Nephron (organoid): ENCODE measurements around the gene EFNB1.

Source experiments
- H3K27ac Mint-ChIP-seq, 3 experiments: 2 replicates each; pipeline ENCODE4 v1.8.0; 2020; ENCODE audit warnings: mixed read lengths in 3 of 3, mild to moderate bottlenecking in 2 of 3, moderate library complexity in 1 of 3
- H3K27me3 Mint-ChIP-seq: 2 replicates; pipeline ENCODE4 v1.8.0; 2021; ENCODE audit warnings: low read depth, mild to moderate bottlenecking, moderate library complexity, mixed read lengths
- H3K36me3 Mint-ChIP-seq: 2 replicates; pipeline ENCODE4 v1.8.0; 2020; ENCODE audit warnings: low read depth, mixed read lengths
- H3K4me1 Mint-ChIP-seq: 2 replicates; pipeline ENCODE4 v1.8.0; 2020; ENCODE audit warnings: mixed read lengths
- H3K4me3 Mint-ChIP-seq, 3 experiments: 2 replicates each; pipeline ENCODE4 v1.8.0; 2020; ENCODE audit warnings: mild to moderate bottlenecking in 3 of 3, mixed read lengths in 3 of 3, moderate library complexity in 2 of 3
- H3K9me3 Mint-ChIP-seq: 2 replicates; pipeline ENCODE4 v1.8.0; 2020; ENCODE audit warnings: mixed read lengths
- TF ChIP-seq, protein P1 (sequence below), 3 experiments: fragments of 200-600 bp; sonication (generic); IDR thresholded peaks; one replicate each; pipeline ENCODE4 v1.5.0; 2021; ENCODE audit warnings: antibody characterized with exemption in 3 of 3; ENCODE audit not compliant: unreplicated experiment in 3 of 3

Gene EFNB1

DNA sequence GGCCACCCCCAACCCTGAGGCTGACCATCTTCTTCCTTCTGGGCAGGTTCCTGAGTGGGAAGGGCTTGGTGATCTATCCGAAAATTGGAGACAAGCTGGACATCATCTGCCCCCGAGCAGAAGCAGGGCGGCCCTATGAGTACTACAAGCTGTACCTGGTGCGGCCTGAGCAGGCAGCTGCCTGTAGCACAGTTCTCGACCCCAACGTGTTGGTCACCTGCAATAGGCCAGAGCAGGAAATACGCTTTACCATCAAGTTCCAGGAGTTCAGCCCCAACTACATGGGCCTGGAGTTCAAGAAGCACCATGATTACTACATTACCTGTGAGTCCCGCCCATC, 9.7 kb downstream of the EFNB1 start:
- Mint-ChIP-seq H3K9me3 (no peaks in the 10 kb centered on the region), H3K27ac (peak overlapping the region in 1 of 3 experiments; percentile 49), H3K4me3 (peak overlapping the region; percentile 37 to 52 (median 50)), H3K27me3 (no peaks in the 10 kb centered on the region), H3K36me3 (peaks cover 43% of the 10 kb centered on the region), H3K4me1 (peaks cover 27% of the 10 kb centered on the region)
- TF ChIP-seq, protein P1, sequence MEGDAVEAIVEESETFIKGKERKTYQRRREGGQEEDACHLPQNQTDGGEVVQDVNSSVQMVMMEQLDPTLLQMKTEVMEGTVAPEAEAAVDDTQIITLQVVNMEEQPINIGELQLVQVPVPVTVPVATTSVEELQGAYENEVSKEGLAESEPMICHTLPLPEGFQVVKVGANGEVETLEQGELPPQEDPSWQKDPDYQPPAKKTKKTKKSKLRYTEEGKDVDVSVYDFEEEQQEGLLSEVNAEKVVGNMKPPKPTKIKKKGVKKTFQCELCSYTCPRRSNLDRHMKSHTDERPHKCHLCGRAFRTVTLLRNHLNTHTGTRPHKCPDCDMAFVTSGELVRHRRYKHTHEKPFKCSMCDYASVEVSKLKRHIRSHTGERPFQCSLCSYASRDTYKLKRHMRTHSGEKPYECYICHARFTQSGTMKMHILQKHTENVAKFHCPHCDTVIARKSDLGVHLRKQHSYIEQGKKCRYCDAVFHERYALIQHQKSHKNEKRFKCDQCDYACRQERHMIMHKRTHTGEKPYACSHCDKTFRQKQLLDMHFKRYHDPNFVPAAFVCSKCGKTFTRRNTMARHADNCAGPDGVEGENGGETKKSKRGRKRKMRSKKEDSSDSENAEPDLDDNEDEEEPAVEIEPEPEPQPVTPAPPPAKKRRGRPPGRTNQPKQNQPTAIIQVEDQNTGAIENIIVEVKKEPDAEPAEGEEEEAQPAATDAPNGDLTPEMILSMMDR (IDR thresholded peaks at IDR 0.05; ENCODE audit: unreplicated experiment in 3 of 3), result no peak

DNA sequence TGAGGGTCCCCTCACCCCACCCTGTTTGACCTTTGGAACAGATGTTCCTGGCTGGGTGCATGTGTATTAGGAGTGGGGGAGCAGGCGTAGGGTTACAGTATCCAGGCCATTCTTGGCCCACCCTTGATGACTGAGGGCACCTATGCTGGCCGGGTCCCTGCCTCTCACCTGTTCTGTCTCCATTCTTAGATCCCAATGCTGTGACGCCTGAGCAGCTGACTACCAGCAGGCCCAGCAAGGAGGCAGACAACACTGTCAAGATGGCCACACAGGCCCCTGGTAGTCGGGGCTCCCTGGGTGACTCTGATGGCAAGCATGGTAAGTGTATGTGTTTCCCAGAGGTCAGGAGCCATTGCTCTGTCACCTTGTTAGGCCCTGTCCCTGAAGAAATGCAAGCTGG, 10.9 kb downstream of the EFNB1 start:
- Mint-ChIP-seq H3K9me3 (no peaks in the 10 kb centered on the region), H3K36me3 (peaks cover 46% of the 10 kb centered on the region), H3K27ac (no peak overlapping the region), H3K4me3 (no peak overlapping the region), H3K27me3 (no peaks in the 10 kb centered on the region), H3K4me1 (peaks cover 27% of the 10 kb centered on the region)
- TF ChIP-seq, protein P1 (IDR thresholded peaks at IDR 0.05; ENCODE audit: unreplicated experiment in 3 of 3), result no peak

DNA sequence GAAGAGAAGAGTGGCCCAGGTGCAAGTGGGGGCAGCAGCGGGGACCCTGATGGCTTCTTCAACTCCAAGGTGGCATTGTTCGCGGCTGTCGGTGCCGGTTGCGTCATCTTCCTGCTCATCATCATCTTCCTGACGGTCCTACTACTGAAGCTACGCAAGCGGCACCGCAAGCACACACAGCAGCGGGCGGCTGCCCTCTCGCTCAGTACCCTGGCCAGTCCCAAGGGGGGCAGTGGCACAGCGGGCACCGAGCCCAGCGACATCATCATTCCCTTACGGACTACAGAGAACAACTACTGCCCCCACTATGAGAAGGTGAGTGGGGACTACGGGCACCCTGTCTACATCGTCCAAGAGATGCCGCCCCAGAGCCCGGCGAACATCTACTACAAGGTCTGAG, 11.4 kb downstream of the EFNB1 start:
- peaks cover 46% of the 10 kb centered on the region for H3K36me3 Mint-ChIP-seq
- no peaks in the 10 kb centered on the region for H3K9me3 Mint-ChIP-seq
- TF ChIP-seq, protein P1 (IDR thresholded peaks at IDR 0.05; ENCODE audit: unreplicated experiment in 3 of 3), result no peak
- H3K4me3 Mint-ChIP-seq, result no peak overlapping the region
- no peak overlapping the region for H3K27ac Mint-ChIP-seq
- no peaks in the 10 kb centered on the region for H3K27me3 Mint-ChIP-seq
- H3K4me1 Mint-ChIP-seq, result peaks cover 27% of the 10 kb centered on the region

DNA sequence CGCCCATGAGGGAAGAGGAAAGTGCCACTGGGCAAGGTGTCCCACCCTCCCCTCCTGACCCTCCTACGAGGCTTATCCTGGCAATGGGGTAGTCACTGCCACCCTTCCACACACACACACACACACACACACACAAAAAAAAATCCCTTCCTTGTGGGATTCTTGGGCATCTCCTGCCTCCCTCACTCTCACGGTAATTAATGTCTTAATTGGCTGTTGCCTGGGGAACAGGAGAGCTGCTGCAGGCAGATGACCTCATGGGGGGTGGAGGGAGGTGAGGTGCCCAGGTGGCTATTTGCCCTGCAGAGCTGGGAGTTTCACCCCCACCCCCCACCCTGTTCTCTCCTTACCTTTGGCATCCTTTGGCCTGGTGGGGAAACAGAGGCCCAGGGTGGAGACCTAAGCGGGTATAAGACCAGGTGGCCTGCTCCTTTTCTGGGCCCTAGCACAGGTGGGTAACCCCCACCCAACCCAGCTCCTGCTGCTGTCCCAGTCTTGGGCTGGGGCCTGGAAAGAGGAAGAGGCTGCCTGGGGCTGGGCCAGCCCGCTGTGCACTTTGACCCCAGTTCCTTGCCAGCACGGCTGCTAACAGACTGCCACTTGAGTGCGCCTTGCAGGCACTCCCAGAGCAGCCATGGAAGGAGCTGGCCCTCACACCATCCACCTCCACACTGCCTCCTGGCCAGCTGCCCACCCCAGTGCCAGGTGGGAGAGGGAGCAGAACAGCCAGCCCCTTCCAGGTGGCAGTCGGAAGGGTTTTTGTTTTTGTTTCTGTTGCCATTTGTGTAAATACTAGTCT, 12.6 kb downstream of the EFNB1 start:
- Mint-ChIP-seq H3K27me3 (no peaks in the 10 kb centered on the region), H3K4me1 (peaks cover 33% of the 10 kb centered on the region), H3K4me3 (no peak overlapping the region), H3K36me3 (peaks cover 46% of the 10 kb centered on the region), H3K27ac (peak overlapping the region; percentile 54 to 87 (median 59)), H3K9me3 (no peaks in the 10 kb centered on the region)
- TF ChIP-seq, protein P1 (IDR thresholded peaks at IDR 0.05; ENCODE audit: unreplicated experiment in 3 of 3), result no peak

DNA sequence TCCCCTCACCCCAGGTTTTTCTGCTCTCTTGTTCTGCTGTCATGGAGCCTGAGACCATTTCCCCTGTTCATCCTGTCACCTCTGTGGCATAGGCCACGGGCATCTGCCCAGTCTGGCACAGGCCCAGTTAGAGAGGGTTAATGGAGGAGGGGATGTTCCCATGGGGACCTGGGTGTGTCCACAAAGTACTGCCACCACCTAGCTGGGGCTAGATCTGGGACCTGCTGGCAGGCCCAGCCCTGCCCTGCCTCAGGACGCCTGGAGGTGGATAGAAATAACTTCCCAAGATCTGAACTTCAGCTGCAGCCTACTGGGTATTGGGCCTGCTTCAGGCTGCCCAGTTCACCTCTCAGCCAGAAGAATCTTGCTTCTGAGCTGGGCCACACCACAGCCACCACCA, 13.5 kb downstream of the EFNB1 start:
- Mint-ChIP-seq H3K9me3 (no peaks in the 10 kb centered on the region), H3K27me3 (no peaks in the 10 kb centered on the region), H3K4me3 (peak overlapping the region in 1 of 3 experiments; percentile 7), H3K36me3 (peaks cover 39% of the 10 kb centered on the region), H3K4me1 (peaks cover 32% of the 10 kb centered on the region), H3K27ac (peak overlapping the region; percentile 54 to 87 (median 59))
- TF ChIP-seq, protein P1 (IDR thresholded peaks at IDR 0.05; ENCODE audit: unreplicated experiment in 3 of 3), result no peak
